GM12872 (cell line): ENCODE results near the gene DYNLRB2.

Experiments used
- TF ChIP-seq, protein P1 (sequence below): IDR thresholded peaks from 3 replicates; pipeline ENCODE4 v1.5.1; 2011; ENCODE audit warnings: low read depth, mild to moderate bottlenecking, low read length, moderate library complexity; ENCODE audit not compliant: insufficient read depth

Gene DYNLRB2

DNA sequence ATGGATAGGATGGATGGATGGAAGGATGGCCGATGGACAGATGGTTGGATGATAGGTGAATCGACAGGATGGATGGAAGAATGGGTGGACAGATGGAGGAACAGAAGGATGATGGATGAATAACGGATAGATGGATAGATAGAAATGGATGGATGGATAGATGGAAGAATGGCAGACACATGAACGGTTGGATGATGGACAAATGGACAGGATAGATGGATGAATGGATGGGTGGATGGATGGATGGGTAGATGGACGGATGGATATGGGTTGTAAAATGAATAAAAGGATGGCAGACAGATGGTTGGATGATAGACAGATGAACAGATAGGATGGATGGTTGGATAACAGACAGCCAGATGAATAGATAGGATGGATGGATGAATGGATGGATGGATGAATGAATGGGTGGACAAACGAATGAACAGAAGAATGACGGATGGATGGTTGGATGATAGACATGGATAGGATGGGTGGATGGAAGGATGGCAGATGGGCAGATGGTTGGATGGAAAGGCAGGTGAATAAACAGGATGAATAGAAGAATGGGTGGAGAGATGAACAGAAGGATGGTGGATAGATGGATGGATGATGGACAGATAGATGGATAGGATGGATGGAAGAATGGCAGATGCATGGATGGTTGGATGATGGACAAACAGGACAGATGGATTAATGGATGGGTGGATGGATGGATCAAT lies 55.9 kb downstream of the DYNLRB2 start:
- TF ChIP-seq, protein P1, sequence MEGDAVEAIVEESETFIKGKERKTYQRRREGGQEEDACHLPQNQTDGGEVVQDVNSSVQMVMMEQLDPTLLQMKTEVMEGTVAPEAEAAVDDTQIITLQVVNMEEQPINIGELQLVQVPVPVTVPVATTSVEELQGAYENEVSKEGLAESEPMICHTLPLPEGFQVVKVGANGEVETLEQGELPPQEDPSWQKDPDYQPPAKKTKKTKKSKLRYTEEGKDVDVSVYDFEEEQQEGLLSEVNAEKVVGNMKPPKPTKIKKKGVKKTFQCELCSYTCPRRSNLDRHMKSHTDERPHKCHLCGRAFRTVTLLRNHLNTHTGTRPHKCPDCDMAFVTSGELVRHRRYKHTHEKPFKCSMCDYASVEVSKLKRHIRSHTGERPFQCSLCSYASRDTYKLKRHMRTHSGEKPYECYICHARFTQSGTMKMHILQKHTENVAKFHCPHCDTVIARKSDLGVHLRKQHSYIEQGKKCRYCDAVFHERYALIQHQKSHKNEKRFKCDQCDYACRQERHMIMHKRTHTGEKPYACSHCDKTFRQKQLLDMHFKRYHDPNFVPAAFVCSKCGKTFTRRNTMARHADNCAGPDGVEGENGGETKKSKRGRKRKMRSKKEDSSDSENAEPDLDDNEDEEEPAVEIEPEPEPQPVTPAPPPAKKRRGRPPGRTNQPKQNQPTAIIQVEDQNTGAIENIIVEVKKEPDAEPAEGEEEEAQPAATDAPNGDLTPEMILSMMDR: no peak

DNA sequence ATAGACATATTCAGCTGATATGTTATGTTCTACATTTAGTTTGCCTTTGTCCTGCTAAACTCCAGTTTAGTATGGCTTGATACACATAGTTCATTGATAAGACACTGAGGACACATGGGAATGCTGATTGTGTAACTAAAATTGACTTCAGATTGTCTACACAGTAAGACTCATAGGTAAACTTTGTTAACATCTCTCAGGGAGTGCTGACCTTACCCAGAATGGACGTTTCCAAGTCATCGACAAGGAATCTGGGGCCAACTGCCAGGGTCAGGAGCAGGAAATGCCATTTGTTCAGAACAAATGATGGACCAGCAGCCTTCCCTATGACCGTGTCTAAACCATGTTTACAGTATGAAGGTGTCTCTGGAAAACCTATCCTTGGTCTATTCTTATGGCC lies 58.7 kb downstream of the DYNLRB2 start:
- TF ChIP-seq, protein P1: no peak
